MM.1S (cell line): ENCODE data around the gene P4HA1.

ENCODE experiments used
- EZH2 ChIP-seq: fragments of 300-600 bp; sonication (generic); optimal IDR thresholded peaks from 2 replicates; pipeline ENCODE3; 2017; ENCODE audit warnings: low read depth, mild to moderate bottlenecking, antibody characterized with exemption, low read length, mixed read lengths
- TF ChIP-seq, protein P1 (sequence below): fragments of 300-600 bp; sonication (generic); IDR thresholded peaks from 2 replicates; pipeline ENCODE4 v1.5.1; 2016; ENCODE audit warnings: antibody characterized with exemption, low read length, mixed read lengths

DNA sequence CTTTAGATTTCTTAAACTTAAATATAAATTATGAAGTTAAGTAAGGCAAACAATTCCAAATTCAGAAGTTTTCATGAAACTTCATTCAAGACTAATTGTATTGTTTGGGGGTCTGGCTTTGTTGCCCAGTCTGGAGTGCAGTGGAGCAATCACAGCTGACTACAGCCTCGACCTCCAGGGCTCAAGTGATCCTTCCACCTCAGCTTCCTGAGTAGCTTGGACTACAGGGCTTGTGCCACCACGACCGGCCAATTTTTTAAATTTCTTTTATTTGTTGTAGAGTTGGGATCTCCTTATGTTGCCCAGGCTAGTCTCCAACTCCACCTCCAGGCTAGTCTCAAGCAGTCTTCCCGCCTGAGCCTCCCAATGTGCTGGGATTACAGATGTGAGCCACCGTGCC is 12.5 kb downstream of the P4HA1 start:
- TF ChIP-seq, protein P1, sequence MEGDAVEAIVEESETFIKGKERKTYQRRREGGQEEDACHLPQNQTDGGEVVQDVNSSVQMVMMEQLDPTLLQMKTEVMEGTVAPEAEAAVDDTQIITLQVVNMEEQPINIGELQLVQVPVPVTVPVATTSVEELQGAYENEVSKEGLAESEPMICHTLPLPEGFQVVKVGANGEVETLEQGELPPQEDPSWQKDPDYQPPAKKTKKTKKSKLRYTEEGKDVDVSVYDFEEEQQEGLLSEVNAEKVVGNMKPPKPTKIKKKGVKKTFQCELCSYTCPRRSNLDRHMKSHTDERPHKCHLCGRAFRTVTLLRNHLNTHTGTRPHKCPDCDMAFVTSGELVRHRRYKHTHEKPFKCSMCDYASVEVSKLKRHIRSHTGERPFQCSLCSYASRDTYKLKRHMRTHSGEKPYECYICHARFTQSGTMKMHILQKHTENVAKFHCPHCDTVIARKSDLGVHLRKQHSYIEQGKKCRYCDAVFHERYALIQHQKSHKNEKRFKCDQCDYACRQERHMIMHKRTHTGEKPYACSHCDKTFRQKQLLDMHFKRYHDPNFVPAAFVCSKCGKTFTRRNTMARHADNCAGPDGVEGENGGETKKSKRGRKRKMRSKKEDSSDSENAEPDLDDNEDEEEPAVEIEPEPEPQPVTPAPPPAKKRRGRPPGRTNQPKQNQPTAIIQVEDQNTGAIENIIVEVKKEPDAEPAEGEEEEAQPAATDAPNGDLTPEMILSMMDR = no peak
- no peak for TF ChIP-seq EZH2
